Fibroblast of gingiva (primary cell): ENCODE measurements around the gene KLHL30.

Experiments
- DNase-seq: peaks from one replicate; pipeline ENCODE4 v3.0.0-alpha.2; 2011; ENCODE audit warnings: low read depth

KLHL30 gene

DNA sequence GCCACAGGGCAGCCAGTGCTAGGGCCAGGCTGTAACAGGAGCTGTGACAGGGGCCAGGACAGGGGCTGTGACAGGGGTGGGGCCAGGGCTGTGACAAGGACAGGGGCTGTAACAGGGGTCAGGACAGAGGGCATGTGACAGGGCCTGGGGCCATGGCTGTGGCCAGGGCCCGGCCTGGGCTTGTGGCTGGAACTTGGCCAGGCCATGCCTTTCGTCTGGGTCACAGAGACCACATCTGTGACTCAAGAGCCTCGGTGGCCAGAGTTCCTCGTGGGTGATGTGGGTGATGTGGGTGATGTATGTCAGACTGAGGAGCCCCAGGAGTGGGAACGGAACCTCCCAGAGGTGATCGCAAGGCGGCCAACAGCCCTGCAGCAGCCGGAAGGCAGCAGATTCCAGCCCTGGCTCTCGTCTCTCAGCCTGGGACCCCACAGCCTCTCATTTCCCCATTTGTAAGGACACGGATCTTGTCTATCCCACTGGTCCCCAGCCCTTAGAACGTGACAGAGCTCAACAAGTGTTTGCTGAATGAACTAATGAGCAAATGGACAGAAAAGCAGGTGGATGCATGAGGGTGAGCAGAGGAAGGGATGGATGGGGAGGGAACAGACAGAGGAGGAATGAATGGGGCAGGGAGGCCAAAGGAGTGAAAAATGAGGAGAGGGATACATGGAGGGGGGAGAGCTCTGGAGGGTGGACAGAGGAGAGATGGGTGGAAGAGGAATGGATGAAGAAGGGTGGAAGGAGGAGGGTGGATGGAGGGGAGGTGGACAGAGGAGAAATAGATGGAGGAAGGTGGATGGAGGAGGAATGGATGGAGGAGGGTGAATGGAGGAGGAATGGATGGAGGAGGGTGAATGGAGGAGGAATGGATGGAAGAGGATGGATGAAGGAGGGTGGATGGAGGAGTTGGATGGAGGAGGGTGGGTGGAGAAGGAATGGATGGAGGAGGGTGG lies 21.0 kb upstream of the KLHL30 start:
- DNase-seq = no peak

- DNase-seq = no peak
Measured at GRCh38 chr2:238119756-238120462, 18.6 kb upstream of the KLHL30 start.

GRCh38 chr2:238120463-238121298 lies 17.8 kb upstream of the KLHL30 start:
- DNase-seq = no peak

GRCh38 chr2:238121511-238122286 lies 16.8 kb upstream of the KLHL30 start:
- DNase-seq = no peak

DNA sequence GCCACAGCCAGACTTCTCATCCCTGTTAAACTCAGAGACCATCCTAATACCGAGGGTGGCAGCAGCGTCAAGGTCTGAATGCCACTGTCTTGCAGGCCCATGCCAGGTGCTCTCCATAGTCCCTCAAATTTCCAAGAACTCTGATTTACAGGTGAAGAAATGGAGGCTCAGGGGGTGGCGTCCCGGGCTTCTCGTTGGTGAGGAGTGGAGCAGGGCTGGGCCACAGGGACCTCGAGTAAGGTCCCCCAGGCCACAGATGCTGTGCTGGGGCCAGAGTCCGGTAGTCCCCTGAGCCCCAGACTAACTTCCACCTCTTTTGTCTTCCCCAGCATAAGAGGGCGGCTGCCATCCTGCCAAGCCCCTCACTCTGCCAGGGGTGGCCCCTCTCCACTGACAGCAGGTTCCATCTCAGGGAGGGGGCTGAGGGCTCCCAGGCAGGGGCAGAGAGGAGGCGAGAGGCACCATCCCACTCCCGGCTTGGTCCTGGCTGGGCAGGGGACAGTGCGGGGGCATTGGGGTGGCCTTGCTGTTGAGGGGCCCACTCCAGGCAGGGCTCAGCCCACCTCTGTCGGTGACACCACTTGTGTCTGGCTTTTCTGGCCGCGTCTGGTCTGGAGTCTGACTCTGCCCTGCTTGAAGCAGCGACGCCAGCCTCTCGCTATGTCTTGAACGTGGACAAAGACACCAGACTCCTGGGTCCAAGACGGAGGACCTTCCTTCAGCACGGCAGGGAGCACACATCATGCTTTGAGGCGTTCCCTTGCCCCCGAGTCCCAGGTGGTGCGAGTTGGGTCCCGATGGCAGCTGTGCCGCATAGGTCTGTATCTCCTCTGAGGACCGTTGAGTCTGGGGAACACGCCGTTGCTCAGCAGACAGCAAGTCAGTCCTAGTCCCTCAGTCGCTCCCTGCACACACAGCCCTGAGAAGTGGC lies 15.9 kb upstream of the KLHL30 start:
- DNase-seq = no peak

GRCh38 chr2:238123218-238123971 lies 15.1 kb upstream of the KLHL30 start:
- DNase-seq = no peak

DNA sequence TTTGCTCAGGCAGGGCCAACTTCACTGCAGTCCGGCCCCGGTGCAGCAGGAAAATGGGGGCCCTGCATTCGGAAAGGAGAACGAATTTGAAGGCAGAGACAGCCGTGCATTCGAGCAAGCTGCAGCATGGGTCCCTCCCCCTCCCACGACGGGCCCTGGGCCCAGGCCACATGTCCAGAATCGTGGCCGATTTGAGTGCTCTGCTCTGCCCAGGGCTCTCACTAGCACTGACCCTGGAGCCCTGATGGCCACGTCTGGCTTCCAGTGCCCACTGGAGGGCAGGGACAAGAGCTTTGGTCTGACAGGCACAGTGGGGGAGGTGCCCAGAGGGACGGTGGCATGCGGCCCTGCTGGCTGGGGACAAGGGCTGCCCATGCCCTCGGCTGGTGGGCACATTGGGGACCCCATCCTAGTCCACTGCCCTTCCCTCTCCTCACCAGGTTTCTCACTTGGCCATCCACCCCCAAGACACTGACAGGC lies 14.4 kb upstream of the KLHL30 start:
- DNase-seq = no peak

- DNase-seq = no peak
Measured at GRCh38 chr2:238124488-238125126, 13.9 kb upstream of the KLHL30 start.

- no peak for DNase-seq
Measured at GRCh38 chr2:238125127-238125885, 13.2 kb upstream of the KLHL30 start.

GRCh38 chr2:238126338-238126737 lies 12.1 kb upstream of the KLHL30 start:
- no peak for DNase-seq

DNA sequence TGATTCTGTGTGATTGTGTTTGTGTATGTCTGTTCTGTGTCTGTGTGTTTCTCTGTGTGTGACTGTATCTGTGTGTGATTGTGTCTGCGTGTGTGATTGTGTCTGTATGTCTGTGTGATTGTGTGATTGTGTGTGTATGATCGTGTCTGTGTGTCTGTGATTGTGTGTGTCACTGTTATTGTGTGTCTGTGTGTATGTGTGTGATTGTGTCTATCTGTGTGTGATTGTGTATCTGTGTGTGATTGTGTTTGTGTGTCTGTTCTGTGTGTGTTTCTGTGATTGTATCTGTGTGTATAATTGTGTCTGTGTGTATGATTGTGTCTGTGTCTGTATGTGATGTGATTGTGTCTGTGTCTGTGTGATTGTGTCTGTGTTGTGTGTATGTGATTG lies 11.7 kb upstream of the KLHL30 start:
- DNase-seq = no peak

DNA sequence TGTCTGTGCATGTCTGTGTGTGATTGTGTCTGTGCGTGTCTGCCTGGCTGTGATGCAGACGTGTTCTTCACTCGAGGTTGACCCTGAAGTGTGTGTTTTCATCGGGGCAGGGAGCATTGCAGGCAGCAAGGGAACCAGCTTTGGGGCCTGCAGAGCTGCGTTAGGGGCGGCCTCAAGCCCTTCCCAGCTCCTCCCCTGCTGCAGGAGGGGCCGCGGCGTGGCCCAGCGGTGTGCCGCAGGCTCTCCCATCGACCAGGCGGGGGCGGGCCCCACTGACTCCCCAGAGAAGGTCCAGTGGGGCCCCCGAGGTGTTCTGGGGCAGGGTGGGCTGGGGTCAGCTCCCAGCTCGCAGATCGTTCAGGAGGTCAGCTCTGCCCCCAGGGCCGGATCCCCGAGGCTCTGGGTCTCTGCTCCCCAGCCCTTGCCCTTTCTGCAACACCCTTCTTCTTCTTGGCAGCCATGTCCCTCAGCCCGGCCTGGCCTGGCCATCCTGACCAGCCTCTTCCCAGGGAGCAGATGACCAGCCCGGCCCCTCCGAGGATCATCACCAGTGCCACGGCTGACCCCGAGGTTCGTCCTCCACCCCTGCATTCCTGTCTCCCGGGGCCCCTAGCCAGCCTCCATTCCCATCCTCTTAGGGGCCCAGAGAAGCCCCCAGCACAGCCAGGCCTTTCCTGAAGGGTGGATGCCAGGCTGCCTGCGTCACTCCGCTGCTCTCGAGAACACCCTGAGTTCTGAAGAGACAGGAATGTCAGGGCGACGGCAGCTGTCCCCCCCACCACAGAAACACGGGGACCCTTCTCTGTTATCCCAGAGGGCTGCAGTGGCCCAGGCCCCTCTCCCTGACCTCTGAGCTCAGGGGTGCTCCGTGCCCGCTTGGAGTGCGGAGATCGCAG lies 11.1 kb upstream of the KLHL30 start:
- peak; percentile 75 for DNase-seq

DNA sequence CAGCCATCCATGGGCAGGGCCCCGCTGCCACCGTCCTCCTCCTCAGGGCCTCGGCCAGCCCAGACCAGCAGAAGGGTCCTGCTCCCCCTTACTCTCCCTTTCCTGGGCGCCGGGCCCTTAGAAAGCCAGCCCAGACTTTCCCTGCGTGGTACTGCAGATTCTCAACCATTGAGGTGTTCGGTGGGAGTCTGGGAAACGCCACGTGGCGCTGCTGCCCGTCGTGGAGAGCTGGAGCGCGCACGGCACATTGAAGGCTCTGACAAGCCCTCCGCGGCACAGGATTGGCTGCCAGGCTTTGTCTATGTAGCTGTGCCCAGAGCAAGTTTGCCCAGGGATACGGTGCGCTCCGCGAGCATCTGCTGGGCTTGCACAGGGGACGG lies 10.4 kb upstream of the KLHL30 start:
- DNase-seq = no peak

- DNase-seq = no peak
Measured at GRCh38 chr2:238128534-238129001, 9.9 kb upstream of the KLHL30 start.

GRCh38 chr2:238129166-238130010 lies 9.1 kb upstream of the KLHL30 start:
- DNase-seq = no peak

GRCh38 chr2:238130111-238130695 lies 8.3 kb upstream of the KLHL30 start:
- DNase-seq = no peak
